Panc1 (cell line): ENCODE data around the gene CPS1.

Source experiments
- TCF7L2 ChIP-seq: IDR thresholded peaks from 2 replicates; pipeline ENCODE4 v1.6.1; 2011; ENCODE audit warnings: mild to moderate bottlenecking, low read depth, low read length, inconsistent platforms
- TF ChIP-seq, protein P1 (sequence below): fragments of 450-650 bp; IDR thresholded peaks from 2 replicates; pipeline ENCODE4 v1.5.1; 2017; ENCODE audit warnings: mild to moderate bottlenecking
- TF ChIP-seq, protein P2 (sequence below), 2 experiments: IDR thresholded peaks; 2 replicates each; pipeline ENCODE4 v1.6.1; 2011 to 2012; ENCODE audit warnings: low read depth in 2 of 2, control low read depth in 1 of 2, low read length in 1 of 2, mild to moderate bottlenecking in 1 of 2, moderate library complexity in 1 of 2; ENCODE audit not compliant: insufficient read depth in 1 of 2

DNA sequence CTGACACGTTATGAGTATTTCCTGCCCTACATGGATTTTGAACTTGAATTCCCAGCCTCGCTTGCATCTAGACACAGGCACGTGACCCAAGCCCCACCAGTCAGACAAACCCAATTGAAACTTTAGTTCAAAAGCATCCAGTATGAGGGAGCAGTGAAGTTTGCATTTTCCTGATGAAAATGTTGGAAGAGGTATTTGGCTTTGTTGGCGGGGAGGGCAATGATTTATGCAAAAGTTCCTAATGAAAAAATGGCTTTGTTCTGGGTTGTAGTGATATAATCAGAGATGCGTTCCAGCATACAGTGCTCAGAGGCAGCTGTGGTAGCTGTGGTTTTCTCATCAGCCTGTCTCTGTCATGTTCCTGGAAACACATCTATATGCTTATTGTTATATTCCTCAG, 36.8 kb upstream of the CPS1 start:
- TF ChIP-seq, protein P1, sequence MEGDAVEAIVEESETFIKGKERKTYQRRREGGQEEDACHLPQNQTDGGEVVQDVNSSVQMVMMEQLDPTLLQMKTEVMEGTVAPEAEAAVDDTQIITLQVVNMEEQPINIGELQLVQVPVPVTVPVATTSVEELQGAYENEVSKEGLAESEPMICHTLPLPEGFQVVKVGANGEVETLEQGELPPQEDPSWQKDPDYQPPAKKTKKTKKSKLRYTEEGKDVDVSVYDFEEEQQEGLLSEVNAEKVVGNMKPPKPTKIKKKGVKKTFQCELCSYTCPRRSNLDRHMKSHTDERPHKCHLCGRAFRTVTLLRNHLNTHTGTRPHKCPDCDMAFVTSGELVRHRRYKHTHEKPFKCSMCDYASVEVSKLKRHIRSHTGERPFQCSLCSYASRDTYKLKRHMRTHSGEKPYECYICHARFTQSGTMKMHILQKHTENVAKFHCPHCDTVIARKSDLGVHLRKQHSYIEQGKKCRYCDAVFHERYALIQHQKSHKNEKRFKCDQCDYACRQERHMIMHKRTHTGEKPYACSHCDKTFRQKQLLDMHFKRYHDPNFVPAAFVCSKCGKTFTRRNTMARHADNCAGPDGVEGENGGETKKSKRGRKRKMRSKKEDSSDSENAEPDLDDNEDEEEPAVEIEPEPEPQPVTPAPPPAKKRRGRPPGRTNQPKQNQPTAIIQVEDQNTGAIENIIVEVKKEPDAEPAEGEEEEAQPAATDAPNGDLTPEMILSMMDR: no peak
- TF ChIP-seq TCF7L2: no peak
- TF ChIP-seq, protein P2, sequence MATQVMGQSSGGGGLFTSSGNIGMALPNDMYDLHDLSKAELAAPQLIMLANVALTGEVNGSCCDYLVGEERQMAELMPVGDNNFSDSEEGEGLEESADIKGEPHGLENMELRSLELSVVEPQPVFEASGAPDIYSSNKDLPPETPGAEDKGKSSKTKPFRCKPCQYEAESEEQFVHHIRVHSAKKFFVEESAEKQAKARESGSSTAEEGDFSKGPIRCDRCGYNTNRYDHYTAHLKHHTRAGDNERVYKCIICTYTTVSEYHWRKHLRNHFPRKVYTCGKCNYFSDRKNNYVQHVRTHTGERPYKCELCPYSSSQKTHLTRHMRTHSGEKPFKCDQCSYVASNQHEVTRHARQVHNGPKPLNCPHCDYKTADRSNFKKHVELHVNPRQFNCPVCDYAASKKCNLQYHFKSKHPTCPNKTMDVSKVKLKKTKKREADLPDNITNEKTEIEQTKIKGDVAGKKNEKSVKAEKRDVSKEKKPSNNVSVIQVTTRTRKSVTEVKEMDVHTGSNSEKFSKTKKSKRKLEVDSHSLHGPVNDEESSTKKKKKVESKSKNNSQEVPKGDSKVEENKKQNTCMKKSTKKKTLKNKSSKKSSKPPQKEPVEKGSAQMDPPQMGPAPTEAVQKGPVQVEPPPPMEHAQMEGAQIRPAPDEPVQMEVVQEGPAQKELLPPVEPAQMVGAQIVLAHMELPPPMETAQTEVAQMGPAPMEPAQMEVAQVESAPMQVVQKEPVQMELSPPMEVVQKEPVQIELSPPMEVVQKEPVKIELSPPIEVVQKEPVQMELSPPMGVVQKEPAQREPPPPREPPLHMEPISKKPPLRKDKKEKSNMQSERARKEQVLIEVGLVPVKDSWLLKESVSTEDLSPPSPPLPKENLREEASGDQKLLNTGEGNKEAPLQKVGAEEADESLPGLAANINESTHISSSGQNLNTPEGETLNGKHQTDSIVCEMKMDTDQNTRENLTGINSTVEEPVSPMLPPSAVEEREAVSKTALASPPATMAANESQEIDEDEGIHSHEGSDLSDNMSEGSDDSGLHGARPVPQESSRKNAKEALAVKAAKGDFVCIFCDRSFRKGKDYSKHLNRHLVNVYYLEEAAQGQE (IDR thresholded peaks at IDR 0.05; ENCODE audit: insufficient read depth in 1 of 2, low read depth in 2 of 2, low read length in 1 of 2): no peak
